HepG2 (cell line): ENCODE data around the gene GNB4. TPM values are rescaled to one million over a fixed set of nuclear protein-coding genes. Genes with fewer than 3 reads are reported as not detected.

Experiments
- CHD4 ChIP-seq: fragments of 200-600 bp; sonication (generic); IDR thresholded peaks from 2 replicates; pipeline ENCODE4 v1.7.0; 2017; ENCODE audit warnings: mild to moderate bottlenecking, low read length, borderline replicate concordance
- HCFC1 ChIP-seq: fragments of 150-350 bp; IDR thresholded peaks from 2 replicates; pipeline ENCODE4 v1.6.1; 2014; ENCODE audit warnings: low read depth, low read length
- MXD1 ChIP-seq: sonication (generic); formaldehyde crosslinking; IDR thresholded peaks from 2 replicates; pipeline ENCODE4 v1.4.0; 2020; ENCODE audit warnings: mild to moderate bottlenecking, missing genetic modification reagents
- NCOA2 ChIP-seq: sonication (generic); formaldehyde crosslinking; IDR thresholded peaks from 2 replicates; pipeline ENCODE4 v1.8.0; 2022; ENCODE audit warnings: inconsistent platforms
- PCBP1 ChIP-seq: fragments of 200-400 bp; formaldehyde crosslinking; IDR thresholded peaks from 2 replicates; pipeline ENCODE4 v1.6.1; 2017; ENCODE audit warnings: mild to moderate bottlenecking, low read depth, low read length, borderline replicate concordance
- RNF2 ChIP-seq: fragments of 450-650 bp; conservative IDR thresholded peaks from 2 replicates; pipeline ENCODE4 v1.6.1; 2016; ENCODE audit warnings: low read depth
- SP140L ChIP-seq: sonication (generic); formaldehyde crosslinking; IDR thresholded peaks from 2 replicates; pipeline ENCODE4 v1.4.0; 2020; ENCODE audit warnings: missing genetic modification reagents, borderline replicate concordance
- SRY ChIP-seq: sonication (generic); formaldehyde crosslinking; IDR thresholded peaks from 2 replicates; pipeline ENCODE4 v1.8.0; 2022; ENCODE audit warnings: mild to moderate bottlenecking, missing genetic modification reagents
- TCF7 ChIP-seq: sonication (generic); IDR thresholded peaks from 2 replicates; pipeline ENCODE4 v1.6.1; 2016; ENCODE audit warnings: antibody characterized with exemption, low read depth
- ZNF260 ChIP-seq: sonication (generic); formaldehyde crosslinking; IDR thresholded peaks from 2 replicates; pipeline ENCODE4 v1.4.0; 2020; ENCODE audit warnings: missing genetic modification reagents, low read depth, mild to moderate bottlenecking, borderline replicate concordance
- ZNF354B ChIP-seq: sonication (generic); formaldehyde crosslinking; IDR thresholded peaks from 2 replicates; pipeline ENCODE4 v1.8.0; 2022; ENCODE audit warnings: mild to moderate bottlenecking, missing genetic modification reagents
- ZNF451 ChIP-seq: sonication (generic); formaldehyde crosslinking; IDR thresholded peaks from 2 replicates; pipeline ENCODE4 v1.5.0; 2020; ENCODE audit warnings: mild to moderate bottlenecking, missing genetic modification reagents
- ZNF468 ChIP-seq: sonication (generic); formaldehyde crosslinking; IDR thresholded peaks from 2 replicates; pipeline ENCODE4 v1.8.0; 2022; ENCODE audit warnings: mild to moderate bottlenecking, moderate library complexity, missing genetic modification reagents
- ZNF549 ChIP-seq: sonication (generic); formaldehyde crosslinking; IDR thresholded peaks from 2 replicates; pipeline ENCODE4 v1.5.0; 2020; ENCODE audit warnings: missing genetic modification reagents
- ZNF558 ChIP-seq: sonication (generic); formaldehyde crosslinking; IDR thresholded peaks from 2 replicates; pipeline ENCODE4 v1.9.0; 2022; ENCODE audit warnings: mild to moderate bottlenecking, missing genetic modification reagents, borderline replicate concordance
- ZNF562 ChIP-seq: sonication (generic); formaldehyde crosslinking; IDR thresholded peaks from 2 replicates; pipeline ENCODE4 v1.8.0; 2022; ENCODE audit warnings: missing genetic modification reagents, borderline replicate concordance
- ZNF746 ChIP-seq: sonication (generic); formaldehyde crosslinking; IDR thresholded peaks from 2 replicates; pipeline ENCODE4 v1.8.0; 2022; ENCODE audit warnings: mild to moderate bottlenecking, missing genetic modification reagents
- ZNF879 ChIP-seq: sonication (generic); formaldehyde crosslinking; IDR thresholded peaks from 2 replicates; pipeline ENCODE4 v1.8.1; 2023; ENCODE audit warnings: missing genetic modification reagents
- ZSCAN5A ChIP-seq: sonication (generic); formaldehyde crosslinking; IDR thresholded peaks from 2 replicates; pipeline ENCODE4 v1.8.0; 2022; ENCODE audit warnings: mild to moderate bottlenecking, missing genetic modification reagents, borderline replicate concordance
- polyA plus RNA-seq, 8 experiments: library from polyadenylated mRNA; depleted of rRNA in 3 of 8; stranded (reverse) in 7 of 8; unstranded in 1 of 8; fragments of >200 nt; fragmentation: Illumina TruSeq in 4 of 8; extraction: Trizol in 4 of 8; gene quantifications; 2 replicates each; pipeline versions ENCODE4 v1.2.1 to v1.2.3, GENCODE V29; 2011 to 2016; ENCODE audit warnings: low read depth in 4 of 8, missing spikeins in 1 of 8, mixed read lengths in 1 of 8; ENCODE audit not compliant: insufficient read depth in 1 of 8
- total RNA-seq, 5 experiments: library from RNA; depleted of rRNA; stranded (reverse); fragments of >200 nt; fragmentation: Illumina TruSeq; extraction: Trizol; gene quantifications; 2 replicates each; pipeline ENCODE4 v1.2.3, GENCODE V29; 2016; ENCODE audit warnings: low read depth in 1 of 5
- TF ChIP-seq, protein P1 (sequence below): sonication (generic); formaldehyde crosslinking; IDR thresholded peaks from 2 replicates; pipeline ENCODE4 v1.4.0; 2020; ENCODE audit warnings: missing genetic modification reagents, borderline replicate concordance
- TF ChIP-seq, protein P2 (sequence below): sonication (generic); formaldehyde crosslinking; IDR thresholded peaks from 2 replicates; pipeline ENCODE4 v1.4.0; 2020; ENCODE audit warnings: mild to moderate bottlenecking, missing genetic modification reagents
- TF ChIP-seq, protein P3 (sequence below): sonication (generic); formaldehyde crosslinking; IDR thresholded peaks from 2 replicates; pipeline ENCODE4 v1.9.0; 2021; ENCODE audit warnings: missing genetic modification reagents, borderline replicate concordance

Gene GNB4
- total and polyA plus RNA-seq, 2 of the 13 experiments (the other 11 are each of a cell fraction or from before 2014, with no cell fraction given), result 0.07 to 0.13 TPM

GRCh38 chr3:179347345-179348194 is 103.7 kb downstream of the GNB4 start, which contains the start of gene MFN1 (continued):
- TF ChIP-seq ZNF468 (CRISPR knock-in tag) (no peak), MXD1 (CRISPR knock-in tag) (0 out of 2 replicates have a peak, but pooled peaks have one; percentile 76), ZNF879 (no peak), ZNF260 (CRISPR knock-in tag) (no peak), CHD4 (no peak), SP140L (CRISPR knock-in tag) (no peak), NCOA2 (CRISPR knock-in tag) (0 out of 2 replicates have a peak, but pooled peaks have one; percentile 11), ZNF558 (CRISPR knock-in tag) (no peak), ZNF562 (no peak), HCFC1 (peak; percentile 75), ZNF746 (CRISPR knock-in tag) (no peak), ZNF451 (CRISPR knock-in tag) (0 out of 2 replicates have a peak, but pooled peaks have one; percentile 49), ZNF549 (CRISPR knock-in tag) (no peak), SRY (CRISPR knock-in tag) (no peak), ZNF354B (CRISPR knock-in tag) (0 out of 2 replicates have a peak, but pooled peaks have one; percentile 26), TCF7 (no peak), PCBP1 (no peak), RNF2 (no peak), ZSCAN5A (CRISPR knock-in tag) (peak; percentile 70; the same call in 1 of the 2 replicates)
- TF ChIP-seq, protein P1, sequence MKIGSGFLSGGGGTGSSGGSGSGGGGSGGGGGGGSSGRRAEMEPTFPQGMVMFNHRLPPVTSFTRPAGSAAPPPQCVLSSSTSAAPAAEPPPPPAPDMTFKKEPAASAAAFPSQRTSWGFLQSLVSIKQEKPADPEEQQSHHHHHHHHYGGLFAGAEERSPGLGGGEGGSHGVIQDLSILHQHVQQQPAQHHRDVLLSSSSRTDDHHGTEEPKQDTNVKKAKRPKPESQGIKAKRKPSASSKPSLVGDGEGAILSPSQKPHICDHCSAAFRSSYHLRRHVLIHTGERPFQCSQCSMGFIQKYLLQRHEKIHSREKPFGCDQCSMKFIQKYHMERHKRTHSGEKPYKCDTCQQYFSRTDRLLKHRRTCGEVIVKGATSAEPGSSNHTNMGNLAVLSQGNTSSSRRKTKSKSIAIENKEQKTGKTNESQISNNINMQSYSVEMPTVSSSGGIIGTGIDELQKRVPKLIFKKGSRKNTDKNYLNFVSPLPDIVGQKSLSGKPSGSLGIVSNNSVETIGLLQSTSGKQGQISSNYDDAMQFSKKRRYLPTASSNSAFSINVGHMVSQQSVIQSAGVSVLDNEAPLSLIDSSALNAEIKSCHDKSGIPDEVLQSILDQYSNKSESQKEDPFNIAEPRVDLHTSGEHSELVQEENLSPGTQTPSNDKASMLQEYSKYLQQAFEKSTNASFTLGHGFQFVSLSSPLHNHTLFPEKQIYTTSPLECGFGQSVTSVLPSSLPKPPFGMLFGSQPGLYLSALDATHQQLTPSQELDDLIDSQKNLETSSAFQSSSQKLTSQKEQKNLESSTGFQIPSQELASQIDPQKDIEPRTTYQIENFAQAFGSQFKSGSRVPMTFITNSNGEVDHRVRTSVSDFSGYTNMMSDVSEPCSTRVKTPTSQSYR, result no peak
- TF ChIP-seq, protein P2, sequence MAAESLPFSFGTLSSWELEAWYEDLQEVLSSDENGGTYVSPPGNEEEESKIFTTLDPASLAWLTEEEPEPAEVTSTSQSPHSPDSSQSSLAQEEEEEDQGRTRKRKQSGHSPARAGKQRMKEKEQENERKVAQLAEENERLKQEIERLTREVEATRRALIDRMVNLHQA (CRISPR knock-in tag), result no peak
- TF ChIP-seq, protein P3, sequence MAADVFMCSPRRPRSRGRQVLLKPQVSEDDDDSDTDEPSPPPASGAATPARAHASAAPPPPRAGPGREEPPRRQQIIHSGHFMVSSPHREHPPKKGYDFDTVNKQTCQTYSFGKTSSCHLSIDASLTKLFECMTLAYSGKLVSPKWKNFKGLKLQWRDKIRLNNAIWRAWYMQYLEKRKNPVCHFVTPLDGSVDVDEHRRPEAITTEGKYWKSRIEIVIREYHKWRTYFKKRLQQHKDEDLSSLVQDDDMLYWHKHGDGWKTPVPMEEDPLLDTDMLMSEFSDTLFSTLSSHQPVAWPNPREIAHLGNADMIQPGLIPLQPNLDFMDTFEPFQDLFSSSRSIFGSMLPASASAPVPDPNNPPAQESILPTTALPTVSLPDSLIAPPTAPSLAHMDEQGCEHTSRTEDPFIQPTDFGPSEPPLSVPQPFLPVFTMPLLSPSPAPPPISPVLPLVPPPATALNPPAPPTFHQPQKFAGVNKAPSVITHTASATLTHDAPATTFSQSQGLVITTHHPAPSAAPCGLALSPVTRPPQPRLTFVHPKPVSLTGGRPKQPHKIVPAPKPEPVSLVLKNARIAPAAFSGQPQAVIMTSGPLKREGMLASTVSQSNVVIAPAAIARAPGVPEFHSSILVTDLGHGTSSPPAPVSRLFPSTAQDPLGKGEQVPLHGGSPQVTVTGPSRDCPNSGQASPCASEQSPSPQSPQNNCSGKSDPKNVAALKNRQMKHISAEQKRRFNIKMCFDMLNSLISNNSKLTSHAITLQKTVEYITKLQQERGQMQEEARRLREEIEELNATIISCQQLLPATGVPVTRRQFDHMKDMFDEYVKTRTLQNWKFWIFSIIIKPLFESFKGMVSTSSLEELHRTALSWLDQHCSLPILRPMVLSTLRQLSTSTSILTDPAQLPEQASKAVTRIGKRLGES (CRISPR knock-in tag), result no peak
